Activated CD4-positive, alpha-beta T cell treated with anti-CD3 and anti-CD28 coated beads, Interleukin-2, amount 10 ng/mL, durations not matched to agents 7 days and 5 days (primary cell): ENCODE results near the gene ARL17B. TPM values are rescaled to one million over a fixed set of nuclear protein-coding genes. Genes with fewer than 3 reads are reported as not detected.
"Not testable (repeated sequence)": the region's sequence is repeated elsewhere in the genome, so short reads cannot be mapped to it uniquely, and the experiment has no call there.

Experiments used
- CTCF ChIA-PET: fragments of 350-600 bp; sonication (Branson Sonifier 250); formaldehyde crosslinking; loops from one replicate; lab custom pipeline; 2021; ENCODE audit warnings: antibody characterized with exemption; lab: Charles Lee
- POLR2A ChIA-PET: fragments of 350-600 bp; sonication (Branson Sonifier 250); formaldehyde crosslinking; loops from one replicate; lab custom pipeline; 2021; ENCODE audit warnings: antibody characterized with exemption; lab: Charles Lee
- DNase-seq: peaks from one replicate; pipeline ENCODE4 v3.0.0-alpha.2; 2020
- H3K27ac Mint-ChIP-seq: one replicate; pipeline ENCODE4 v1.8.0; 2021; ENCODE audit warnings: mild to moderate bottlenecking, moderate library complexity, mixed read lengths
- H3K27me3 Mint-ChIP-seq: one replicate; pipeline ENCODE4 v1.8.0; 2021; ENCODE audit warnings: mixed read lengths
- H3K36me3 Mint-ChIP-seq: one replicate; pipeline ENCODE4 v1.8.0; 2021; ENCODE audit warnings: low read depth, mixed read lengths
- H3K4me1 Mint-ChIP-seq: one replicate; pipeline ENCODE4 v1.8.0; 2021; ENCODE audit warnings: mixed read lengths
- H3K4me3 Mint-ChIP-seq: one replicate; pipeline ENCODE4 v1.8.0; 2021; ENCODE audit warnings: mild to moderate bottlenecking, moderate library complexity, mixed read lengths
- H3K9me3 Mint-ChIP-seq: one replicate; pipeline ENCODE4 v1.8.0; 2021; ENCODE audit warnings: mixed read lengths
- total RNA-seq, 2 experiments: library from RNA; stranded (reverse); gene quantifications; one replicate each; pipeline ENCODE4 v1.2.3, GENCODE V29; 2021

ARL17B gene
- total RNA-seq, 2 experiments from 2014 or later: 33.8 to 34.7 TPM

DNA sequence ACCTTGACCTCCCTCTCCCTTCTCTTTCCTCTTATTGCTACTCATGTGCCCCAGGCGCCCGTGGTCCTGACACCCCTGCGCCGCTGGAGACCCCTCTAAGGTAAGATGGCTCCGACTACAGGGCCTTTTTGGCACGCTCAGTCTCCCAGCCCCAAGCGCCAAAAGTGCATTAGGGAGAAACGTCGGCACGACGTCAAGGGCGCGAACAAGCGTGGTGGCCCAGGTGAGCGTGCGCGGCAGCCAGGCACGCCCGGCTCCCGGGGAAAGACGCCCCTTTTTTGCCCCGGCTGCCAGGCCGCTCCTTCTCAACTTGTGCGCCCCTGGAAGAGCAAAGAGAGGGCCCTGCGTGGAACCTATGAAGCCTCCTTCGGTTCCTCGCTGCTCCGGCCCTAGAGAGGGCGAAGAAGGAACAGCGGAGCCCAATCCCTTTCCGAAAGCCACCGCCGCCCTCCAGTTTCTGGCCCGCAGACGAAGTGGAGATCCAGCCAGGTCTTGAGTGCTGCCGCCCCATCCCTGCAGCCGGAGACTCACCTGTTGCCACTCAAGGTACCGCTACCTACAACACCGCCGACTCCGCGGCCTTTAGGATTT is 326 bp downstream of the ARL17B start:
- H3K27ac Mint-ChIP-seq, CTCF ChIA-PET, H3K27me3 Mint-ChIP-seq, DNase-seq, H3K9me3 Mint-ChIP-seq, H3K36me3 Mint-ChIP-seq, H3K4me3 Mint-ChIP-seq, POLR2A ChIA-PET, H3K4me1 Mint-ChIP-seq: not testable (repeated sequence)

- H3K27ac Mint-ChIP-seq, H3K4me3 Mint-ChIP-seq, DNase-seq, H3K36me3 Mint-ChIP-seq, CTCF ChIA-PET, H3K4me1 Mint-ChIP-seq, POLR2A ChIA-PET, H3K9me3 Mint-ChIP-seq, H3K27me3 Mint-ChIP-seq: not testable (repeated sequence)
Measured at GRCh38 chr17:46353856-46354255, 7.7 kb downstream of the ARL17B start.

DNA sequence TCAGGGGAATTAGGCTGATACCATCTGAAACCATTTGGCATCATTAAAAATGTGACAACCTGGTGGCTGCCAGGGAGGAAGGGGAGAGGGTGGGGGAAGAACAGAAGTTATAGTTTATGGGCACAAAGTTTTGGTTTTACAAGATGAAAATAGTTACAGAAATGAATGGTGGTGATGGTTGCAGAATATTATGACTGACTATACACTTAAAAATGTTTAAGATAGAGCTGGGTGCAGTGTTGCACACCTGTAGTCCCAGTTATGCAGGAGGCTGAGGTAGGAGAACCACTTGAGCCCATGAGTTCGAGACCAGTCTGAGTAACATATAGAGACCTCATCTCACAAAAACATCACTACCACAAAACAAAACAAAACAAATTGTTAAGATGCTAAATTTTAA is 12.5 kb downstream of the ARL17B start:
- H3K4me1 Mint-ChIP-seq, CTCF ChIA-PET, H3K4me3 Mint-ChIP-seq, H3K36me3 Mint-ChIP-seq, H3K9me3 Mint-ChIP-seq, DNase-seq, H3K27me3 Mint-ChIP-seq, H3K27ac Mint-ChIP-seq, POLR2A ChIA-PET: not testable (repeated sequence)

DNA sequence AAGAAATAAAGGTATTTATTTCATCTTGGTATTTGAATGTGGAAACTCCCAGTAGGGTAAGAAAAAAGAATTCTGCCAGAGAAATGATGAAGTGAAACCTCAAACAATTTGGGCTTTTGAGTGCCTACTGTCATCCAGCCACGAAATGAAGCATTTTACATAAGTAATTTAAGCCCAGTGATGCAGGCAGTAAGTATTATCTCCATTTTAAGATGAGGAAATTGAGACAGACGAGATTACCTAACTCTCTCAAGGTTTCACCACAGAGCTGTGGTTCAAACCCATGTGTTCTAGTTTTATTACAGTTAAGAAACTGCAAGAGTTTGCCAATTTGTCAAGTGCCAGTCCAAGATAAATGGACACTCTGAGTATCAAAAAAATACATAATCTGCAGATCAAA is 13.2 kb downstream of the ARL17B start:
- H3K9me3 Mint-ChIP-seq, H3K4me3 Mint-ChIP-seq, H3K36me3 Mint-ChIP-seq, DNase-seq, H3K27me3 Mint-ChIP-seq, CTCF ChIA-PET, POLR2A ChIA-PET, H3K4me1 Mint-ChIP-seq, H3K27ac Mint-ChIP-seq: not testable (repeated sequence)

DNA sequence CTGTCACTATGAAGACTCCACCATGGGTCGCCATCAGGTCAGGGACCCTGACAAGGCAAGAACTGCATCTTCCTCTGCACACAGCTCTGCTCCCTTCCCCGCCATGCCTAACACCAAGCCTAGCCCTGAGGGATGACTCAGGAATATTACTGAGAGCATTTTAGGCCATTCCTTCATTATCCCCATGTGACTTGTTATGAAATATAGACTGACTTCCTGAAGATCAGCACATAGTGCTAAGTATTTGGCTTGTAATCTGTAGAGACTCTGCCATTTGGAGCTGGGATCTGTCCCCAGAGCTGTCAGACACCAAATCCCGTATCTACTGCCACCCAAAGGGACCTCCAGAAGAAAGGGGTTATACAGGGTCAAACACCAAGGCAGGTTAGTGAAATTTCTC is 19.4 kb downstream of the ARL17B start:
- POLR2A ChIA-PET, H3K36me3 Mint-ChIP-seq, H3K9me3 Mint-ChIP-seq, H3K27ac Mint-ChIP-seq, H3K27me3 Mint-ChIP-seq, H3K4me1 Mint-ChIP-seq, H3K4me3 Mint-ChIP-seq, CTCF ChIA-PET, DNase-seq: not testable (repeated sequence)

- H3K27me3 Mint-ChIP-seq, H3K4me1 Mint-ChIP-seq, H3K9me3 Mint-ChIP-seq, POLR2A ChIA-PET, H3K36me3 Mint-ChIP-seq, H3K4me3 Mint-ChIP-seq, H3K27ac Mint-ChIP-seq, CTCF ChIA-PET, DNase-seq: not testable (repeated sequence)
Measured at GRCh38 chr17:46341220-46341619, 20.3 kb downstream of the ARL17B start.

DNA sequence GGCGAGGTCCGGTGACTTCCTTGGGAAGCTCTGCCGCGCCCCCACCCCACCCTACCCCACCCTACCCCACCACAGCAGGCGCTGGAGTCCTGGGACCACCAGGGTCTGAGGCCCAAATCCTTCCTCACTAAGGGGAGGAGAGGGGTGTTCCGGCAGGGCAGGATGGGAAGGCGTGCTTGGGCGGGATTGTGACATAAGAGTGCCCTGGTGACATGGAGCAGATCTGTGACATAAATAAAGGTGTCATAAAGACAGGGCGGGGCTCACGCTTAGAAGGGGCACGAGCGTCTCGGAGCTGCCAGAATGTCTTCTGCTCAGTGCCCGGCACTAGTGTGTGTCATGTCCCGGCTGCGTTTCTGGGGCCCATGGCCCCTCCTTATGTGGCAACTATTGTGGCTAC is 66.7 kb downstream of the ARL17B start, which contains the start of gene LRRC37A:
Gene LRRC37A (plus strand): TSS at position 301 of the 400 bp plus-strand sequence. CDS start 3 bp downstream, at position 304.
- H3K9me3 Mint-ChIP-seq, CTCF ChIA-PET, H3K4me3 Mint-ChIP-seq, H3K36me3 Mint-ChIP-seq, H3K27me3 Mint-ChIP-seq, H3K4me1 Mint-ChIP-seq, POLR2A ChIA-PET, H3K27ac Mint-ChIP-seq, DNase-seq: not testable (repeated sequence)

- CTCF ChIA-PET, POLR2A ChIA-PET, H3K4me3 Mint-ChIP-seq, DNase-seq, H3K27ac Mint-ChIP-seq, H3K9me3 Mint-ChIP-seq, H3K27me3 Mint-ChIP-seq, H3K36me3 Mint-ChIP-seq: not testable (repeated sequence)
- peaks cover 13% of the 10 kb centered on the region for H3K4me1 Mint-ChIP-seq
Measured at GRCh38 chr17:46291618-46292017, 69.9 kb downstream of the ARL17B start.

- H3K27ac Mint-ChIP-seq, POLR2A ChIA-PET, H3K27me3 Mint-ChIP-seq, H3K9me3 Mint-ChIP-seq, DNase-seq, H3K36me3 Mint-ChIP-seq, CTCF ChIA-PET, H3K4me3 Mint-ChIP-seq: not testable (repeated sequence)
- peaks cover 13% of the 10 kb centered on the region for H3K4me1 Mint-ChIP-seq
Measured at GRCh38 chr17:46290906-46291546, 70.5 kb downstream of the ARL17B start.

DNA sequence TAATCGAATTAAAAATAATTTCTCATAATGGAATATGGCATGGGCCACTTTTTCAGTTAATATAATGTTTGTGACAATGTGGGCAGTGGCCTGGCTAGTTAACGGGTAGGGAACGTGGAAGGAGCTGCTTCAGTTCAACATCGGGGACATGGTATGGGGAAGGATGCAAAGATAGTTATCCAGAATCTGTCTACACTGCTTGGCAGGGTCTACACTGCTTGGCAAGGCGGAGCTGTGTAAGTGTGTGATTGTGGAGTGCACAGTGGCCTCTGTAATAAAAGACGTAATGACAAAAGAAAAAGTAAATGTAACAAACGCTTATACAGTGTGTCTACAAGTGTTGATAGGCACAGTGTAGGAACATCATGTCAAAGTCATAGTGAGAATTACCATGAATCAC is 74.0 kb downstream of the ARL17B start:
- H3K9me3 Mint-ChIP-seq, H3K27ac Mint-ChIP-seq, H3K4me3 Mint-ChIP-seq, DNase-seq, H3K27me3 Mint-ChIP-seq, POLR2A ChIA-PET, H3K36me3 Mint-ChIP-seq: not testable (repeated sequence)
- peaks cover 16% of the 10 kb centered on the region for H3K4me1 Mint-ChIP-seq
- CTCF ChIA-PET: interaction anchor here (1.0 kb wide), 1 partner anchor 12 kb away, joined by 3 read pairs; no protein-coding TSS in a partner anchor

GRCh38 chr17:46286764-46287221 is 74.8 kb downstream of the ARL17B start:
- CTCF ChIA-PET: interaction anchor here (0.7 to 1.1 kb wide), 2 partner anchors 88 to 93 kb away, joined by 3 read pairs; partner anchors contain the start of gene KANSL1
- DNase-seq: peak; percentile 80
- peaks cover 16% of the 10 kb centered on the region for H3K4me1 Mint-ChIP-seq
- peak overlapping the region; percentile 14 for H3K27ac Mint-ChIP-seq
- H3K9me3 Mint-ChIP-seq, H3K27me3 Mint-ChIP-seq, H3K36me3 Mint-ChIP-seq, H3K4me3 Mint-ChIP-seq, POLR2A ChIA-PET: not testable (repeated sequence)

DNA sequence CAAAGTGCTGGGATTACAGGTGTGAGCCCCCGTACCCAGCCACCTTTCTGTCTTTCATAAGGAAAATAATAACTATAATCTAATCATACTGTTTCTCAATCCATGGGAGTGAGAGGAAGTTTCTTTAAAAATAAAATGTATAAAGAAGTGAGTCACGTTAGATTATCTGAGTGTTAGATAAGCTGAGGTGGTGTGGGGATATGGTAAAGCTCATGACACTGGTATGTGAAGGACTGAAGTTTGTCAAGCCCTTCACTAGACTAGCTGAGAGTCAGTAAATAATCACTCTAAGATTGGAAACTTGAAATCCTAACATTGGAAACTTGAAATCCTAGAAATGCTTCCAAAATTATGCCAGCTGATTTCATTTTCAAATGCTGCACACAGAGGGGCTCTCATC is 76.1 kb downstream of the ARL17B start:
- H3K27ac Mint-ChIP-seq, POLR2A ChIA-PET, CTCF ChIA-PET, H3K36me3 Mint-ChIP-seq, H3K4me3 Mint-ChIP-seq, H3K4me1 Mint-ChIP-seq, DNase-seq, H3K9me3 Mint-ChIP-seq, H3K27me3 Mint-ChIP-seq: not testable (repeated sequence)

- H3K4me1 Mint-ChIP-seq, DNase-seq, H3K27ac Mint-ChIP-seq, H3K9me3 Mint-ChIP-seq, H3K27me3 Mint-ChIP-seq, H3K4me3 Mint-ChIP-seq, H3K36me3 Mint-ChIP-seq, POLR2A ChIA-PET, CTCF ChIA-PET: not testable (repeated sequence)
Measured at GRCh38 chr17:46284467-46284866, 77.1 kb downstream of the ARL17B start.

DNA sequence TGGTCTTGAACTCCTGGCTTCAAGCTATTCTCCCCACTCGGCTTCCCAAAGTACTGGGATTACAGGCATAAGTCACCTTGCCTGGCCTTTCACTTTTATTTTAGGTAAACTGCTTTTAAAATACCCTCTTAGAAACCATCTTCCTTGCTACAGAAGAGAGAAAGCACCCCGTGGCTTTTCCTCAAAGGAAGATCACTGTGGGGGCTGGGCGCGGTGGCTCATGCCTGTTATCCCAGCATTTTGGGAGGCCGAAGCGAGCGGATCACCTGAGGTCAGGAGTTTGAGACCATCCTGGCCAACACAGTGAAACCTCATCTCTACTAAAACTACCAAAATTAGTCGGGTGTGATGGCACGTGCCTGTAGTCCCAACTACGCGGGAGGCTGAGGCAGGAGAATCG is 78.9 kb downstream of the ARL17B start:
- POLR2A ChIA-PET, H3K27ac Mint-ChIP-seq, H3K4me3 Mint-ChIP-seq, CTCF ChIA-PET, H3K9me3 Mint-ChIP-seq, H3K4me1 Mint-ChIP-seq, H3K27me3 Mint-ChIP-seq, H3K36me3 Mint-ChIP-seq, DNase-seq: not testable (repeated sequence)
